OCI-LY1 (cell line): ENCODE data around the gene EVI5L.

Source experiments
- CTCF ChIP-seq: fragments of 200-600 bp; sonication (generic), shearing (Covaris generic); IDR thresholded peaks from 2 replicates; pipeline ENCODE4 v1.5.1; 2017; ENCODE audit warnings: mild to moderate bottlenecking, antibody characterized with exemption, low read length, moderate library complexity, mixed read lengths
- EZH2 ChIP-seq: fragments of 200-600 bp; sonication (generic), shearing (Covaris generic); IDR thresholded peaks from 2 replicates; pipeline ENCODE4 v1.8.0; 2017; ENCODE audit warnings: borderline replicate concordance, mixed run types, mild to moderate bottlenecking, antibody characterized with exemption, low read length, moderate library complexity, mixed read lengths

GRCh38 chr19:7908742-7909461, 78.9 kb downstream of the EVI5L start:
- no peak for TF ChIP-seq CTCF
- TF ChIP-seq EZH2, result no peak
